ENCODE data around the gene ZNF84. TPM values are rescaled to one million over a fixed set of nuclear protein-coding genes. Genes with fewer than 3 reads are reported as not detected.

Gene ZNF84
- total RNA-seq, 1 donor from 2014 or later, result 24.6 TPM

DNA sequence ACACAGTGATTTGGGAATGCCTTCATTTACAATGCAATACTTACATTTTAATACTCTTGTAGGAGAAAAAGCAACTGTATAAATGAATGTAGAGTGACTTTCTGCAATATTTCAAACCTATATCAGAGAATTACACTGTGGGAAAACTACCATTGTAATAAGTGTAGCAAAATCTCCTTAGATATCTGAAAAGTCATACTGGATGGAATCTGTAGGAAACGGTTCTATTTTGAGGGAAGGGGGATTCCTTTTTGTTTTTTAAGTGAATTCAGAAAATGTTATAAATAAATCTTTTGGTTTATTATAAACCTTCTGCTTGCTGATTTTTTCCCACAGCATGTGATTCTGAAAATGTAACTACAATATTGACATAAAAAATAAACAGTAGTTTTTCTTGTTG, 69.8 kb downstream of the ZNF84 start:
- Histone ChIP-seq H3K4me1 (no peaks in the 10 kb centered on the region), H3K36me3 (peaks cover 13 to 83% of the 10 kb centered on the region in 2 donors), H3K4me3 (no peak overlapping the region), H3K27ac (no peak overlapping the region), H3K27me3 (no peaks in the 10 kb centered on the region), H3K9me3 (peaks cover 98% of the 10 kb centered on the region)
- no peak for TF ChIP-seq POLR2AphosphoS5 (IDR thresholded peaks at IDR 0.05; ENCODE audit: insufficient read depth in 1 of 2, low read depth in 1 of 2)
- TF ChIP-seq, protein P1, sequence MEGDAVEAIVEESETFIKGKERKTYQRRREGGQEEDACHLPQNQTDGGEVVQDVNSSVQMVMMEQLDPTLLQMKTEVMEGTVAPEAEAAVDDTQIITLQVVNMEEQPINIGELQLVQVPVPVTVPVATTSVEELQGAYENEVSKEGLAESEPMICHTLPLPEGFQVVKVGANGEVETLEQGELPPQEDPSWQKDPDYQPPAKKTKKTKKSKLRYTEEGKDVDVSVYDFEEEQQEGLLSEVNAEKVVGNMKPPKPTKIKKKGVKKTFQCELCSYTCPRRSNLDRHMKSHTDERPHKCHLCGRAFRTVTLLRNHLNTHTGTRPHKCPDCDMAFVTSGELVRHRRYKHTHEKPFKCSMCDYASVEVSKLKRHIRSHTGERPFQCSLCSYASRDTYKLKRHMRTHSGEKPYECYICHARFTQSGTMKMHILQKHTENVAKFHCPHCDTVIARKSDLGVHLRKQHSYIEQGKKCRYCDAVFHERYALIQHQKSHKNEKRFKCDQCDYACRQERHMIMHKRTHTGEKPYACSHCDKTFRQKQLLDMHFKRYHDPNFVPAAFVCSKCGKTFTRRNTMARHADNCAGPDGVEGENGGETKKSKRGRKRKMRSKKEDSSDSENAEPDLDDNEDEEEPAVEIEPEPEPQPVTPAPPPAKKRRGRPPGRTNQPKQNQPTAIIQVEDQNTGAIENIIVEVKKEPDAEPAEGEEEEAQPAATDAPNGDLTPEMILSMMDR (IDR thresholded peaks at IDR 0.05), result no peak
- no peak for TF ChIP-seq POLR2A (IDR thresholded peaks at IDR 0.05)
- DNase-seq (ENCODE audit: extremely low spot score in 2 of 2), result no peak
- intact Hi-C loops (cut with DNase I), result no loop called here

DNA sequence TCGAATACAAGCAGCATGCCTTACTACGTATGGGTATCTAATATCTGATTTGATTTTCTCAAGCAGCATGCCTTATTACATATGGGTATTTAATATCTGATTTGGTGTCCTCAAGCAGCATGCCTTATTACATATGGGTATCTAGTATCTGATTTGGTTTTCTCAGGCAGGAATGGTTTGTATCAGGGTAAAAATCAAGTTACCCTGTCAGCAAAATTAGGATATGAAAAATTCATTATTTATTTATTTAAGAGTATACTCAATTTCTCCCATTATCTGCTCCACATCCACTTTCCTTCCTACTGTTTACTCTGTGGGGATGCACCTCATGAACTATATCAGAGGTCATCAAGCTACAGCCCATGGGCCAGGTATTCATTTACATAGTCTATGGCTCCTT, 70.8 kb downstream of the ZNF84 start:
- no peaks in the 10 kb centered on the region for H3K27me3 ChIP-seq
- no peak overlapping the region for H3K4me3 ChIP-seq
- H3K36me3 ChIP-seq, result peaks cover 13 to 73% of the 10 kb centered on the region in 2 donors
- no peak overlapping the region for H3K27ac ChIP-seq
- H3K4me1 ChIP-seq, result no peaks in the 10 kb centered on the region
- DNase-seq (ENCODE audit: extremely low spot score in 2 of 2), result no peak
- intact Hi-C loops (cut with DNase I), result no loop called here
- TF ChIP-seq POLR2AphosphoS5 (IDR thresholded peaks at IDR 0.05; ENCODE audit: insufficient read depth in 1 of 2, low read depth in 1 of 2) (no peak), POLR2A (IDR thresholded peaks at IDR 0.05) (no peak)
- TF ChIP-seq, protein P1 (IDR thresholded peaks at IDR 0.05), result no peak
- H3K9me3 ChIP-seq, result peaks cover 95% of the 10 kb centered on the region

Small RNAs within 50 kb of the gene (small RNA-seq; reads per million reads assigned to genes)
- not detected for gene RNU4ATAC12P

Other genes with a start within 250 kb of the ZNF84 start
- gene GOLGA3, start 208.6 kb upstream of the ZNF84 start, total RNA-seq, result 49.8 TPM
- gene CHFR, start 149.9 kb upstream of the ZNF84 start, total RNA-seq, result 37.1 TPM
- 10.1 TPM for gene ZNF605, start 81.2 kb upstream of the ZNF84 start, total RNA-seq
- gene ZNF26, start 51.1 kb upstream of the ZNF84 start, total RNA-seq, result 11.8 TPM
- 9.3 TPM for gene ZNF140, start 43.4 kb downstream of the ZNF84 start, total RNA-seq
- gene ZNF891, start 92.8 kb downstream of the ZNF84 start, total RNA-seq, result 3.4 TPM
- gene ZNF10, start 93.1 kb downstream of the ZNF84 start, total RNA-seq, result 10.8 TPM
- gene ZNF268, start 144.0 kb downstream of the ZNF84 start, total RNA-seq, result 9.1 TPM
- gene ANHX, start 198.4 kb downstream of the ZNF84 start, total RNA-seq, result not detected